HG02852 (cell line): ENCODE measurements around the gene ACTL6A.
"Not testable (repeated sequence)": the region's sequence is repeated elsewhere in the genome, so short reads cannot be mapped to it uniquely, and the experiment has no call there.

Experiments
- ATAC-seq: cut with Tn5 transposase; IDR thresholded peaks from one replicate; pipeline ENCODE4 v1.9.1; 2021; ENCODE audit warnings: mild to moderate bottlenecking, moderate library complexity; ENCODE audit not compliant: unreplicated experiment

ACTL6A gene

GRCh38 chr3:179562591-179563270 lies at the start of gene ACTL6A:
Gene ACTL6A, plus strand, starts transcription at chr3:179562926. Its CDS starts 167 bp downstream, at chr3:179563093.
- ATAC-seq: peak; percentile 94

GRCh38 chr3:179513862-179514261 lies 48.9 kb upstream of the ACTL6A start:
- no peak for ATAC-seq

GRCh38 chr3:179516461-179517251 lies 46.1 kb upstream of the ACTL6A start:
- not testable (repeated sequence) for ATAC-seq

GRCh38 chr3:179526482-179526881 lies 36.2 kb upstream of the ACTL6A start:
- ATAC-seq: no peak

GRCh38 chr3:179526989-179527391 lies 35.7 kb upstream of the ACTL6A start:
- no peak for ATAC-seq

- ATAC-seq: no peak
Measured at GRCh38 chr3:179528772-179529171, 34.0 kb upstream of the ACTL6A start.

GRCh38 chr3:179531576-179531975 lies 31.1 kb upstream of the ACTL6A start:
- no peak for ATAC-seq

- ATAC-seq: no peak
Measured at GRCh38 chr3:179533274-179533673, 29.5 kb upstream of the ACTL6A start.

GRCh38 chr3:179536256-179536655 lies 26.5 kb upstream of the ACTL6A start:
- no peak for ATAC-seq

- ATAC-seq: no peak
Measured at GRCh38 chr3:179541094-179541493, 21.6 kb upstream of the ACTL6A start.

GRCh38 chr3:179541596-179541995 lies 21.1 kb upstream of the ACTL6A start:
- ATAC-seq: no peak

- no peak for ATAC-seq
Measured at GRCh38 chr3:179542375-179542774, 20.4 kb upstream of the ACTL6A start.

- ATAC-seq: no peak
Measured at GRCh38 chr3:179544981-179545645, 17.6 kb upstream of the ACTL6A start.

- ATAC-seq: no peak
Measured at GRCh38 chr3:179546814-179547241, 15.9 kb upstream of the ACTL6A start.

- ATAC-seq: no peak
Measured at GRCh38 chr3:179551349-179552105, 11.2 kb upstream of the ACTL6A start.

- ATAC-seq: no peak
Measured at GRCh38 chr3:179558742-179559364, 3.9 kb upstream of the ACTL6A start.

GRCh38 chr3:179560791-179561190 lies 1.9 kb upstream of the ACTL6A start:
- no peak for ATAC-seq

GRCh38 chr3:179563271-179563783 lies 601 bp downstream of the ACTL6A start:
- ATAC-seq: peak; percentile 44

GRCh38 chr3:179565496-179565895 lies 2.8 kb downstream of the ACTL6A start:
- no peak for ATAC-seq

GRCh38 chr3:179580992-179581391 lies 18.3 kb downstream of the ACTL6A start:
- ATAC-seq: no peak
